SK-N-SH (cell line): Measurements from ENCODE around the gene MYO7A. TPM values are rescaled to one million over a fixed set of nuclear protein-coding genes. Genes with fewer than 3 reads are reported as not detected.

Source experiments
- CTCF ChIA-PET: fragments of 300-600, 350-600 bp; formaldehyde crosslinking; extraction: SDS; loops from one replicate; lab custom pipeline; 2021; lab: Yijun Ruan, JAX
- POLR2A ChIA-PET: fragments of 350-600 bp; sonication (Branson Sonifier 250); formaldehyde crosslinking; extraction: SDS; loops from one replicate; lab custom pipeline; 2020; ENCODE audit warnings: antibody characterized with exemption, inconsistent platforms; lab: Yijun Ruan, JAX
- DNase-seq: peaks from one replicate; pipeline ENCODE4 v3.0.0; 2012
- H2AFZ ChIP-seq: fragments of 200-600 bp; sonication (generic); 2 replicates; pipeline ENCODE4 v1.8.1; 2016; ENCODE audit warnings: antibody characterized with exemption, mild to moderate bottlenecking, low read depth
- H3F3A ChIP-seq: fragments of 200-600 bp; sonication (generic); replicated peaks from 2 replicates; pipeline ENCODE3; 2016; ENCODE audit warnings: antibody characterized with exemption, mild to moderate bottlenecking; ENCODE audit not compliant: insufficient read depth
- H3K27ac ChIP-seq, 2 experiments: fragments of 200-500 bp in 1 of 2; fragments of 200-600 bp in 1 of 2; sonication (Bioruptor generic) in 1 of 2; sonication (generic), shearing (Covaris generic) in 1 of 2; 2 replicates each; pipeline versions ENCODE4 v1.5.1 to v1.6.1; 2014 to 2016; ENCODE audit warnings: low read depth in 2 of 2, inconsistent platforms in 1 of 2, low read length in 1 of 2, mild to moderate bottlenecking in 1 of 2, mixed read lengths in 1 of 2
- H3K27me3 ChIP-seq: fragments of 200-600 bp; sonication (generic), shearing (Covaris generic); 2 replicates; pipeline ENCODE4 v1.6.1; 2016; ENCODE audit warnings: mixed run types; ENCODE audit not compliant: insufficient read depth
- H3K36me3 ChIP-seq, 2 experiments: fragments of 200-500 bp in 1 of 2; fragments of 200-600 bp in 1 of 2; sonication (Bioruptor generic) in 1 of 2; sonication (generic) in 1 of 2; replicated peaks in 1 of 2; 2 replicates each; pipeline versions ENCODE3 to v1.5.1; 2014 to 2016; ENCODE audit warnings: low read length in 1 of 2, mild to moderate bottlenecking in 1 of 2; ENCODE audit not compliant: insufficient read depth in 2 of 2, control insufficient read depth in 1 of 2
- H3K4me1 ChIP-seq, 2 experiments: fragments of 200-500 bp in 1 of 2; fragments of 200-600 bp in 1 of 2; sonication (Bioruptor generic) in 1 of 2; sonication (generic), shearing (Covaris generic) in 1 of 2; 2 replicates each; pipeline versions ENCODE4 v1.5.1 to v1.6.1; 2014 to 2016; ENCODE audit warnings: low read depth in 1 of 2, low read length in 1 of 2, mixed run types in 1 of 2; ENCODE audit not compliant: insufficient read depth in 2 of 2, control insufficient read depth in 1 of 2
- H3K4me2 ChIP-seq: fragments of 200-600 bp; sonication (generic), shearing (Covaris generic); 2 replicates; pipeline ENCODE4 v1.6.1; 2017; ENCODE audit warnings: mixed run types
- H3K4me3 ChIP-seq, 2 experiments: fragments of 200-500 bp in 1 of 2; fragments of 200-600 bp in 1 of 2; sonication (Bioruptor generic) in 1 of 2; sonication (generic), shearing (Covaris generic) in 1 of 2; 2 replicates each; pipeline versions ENCODE4 v1.5.1 to v1.8.1; 2014 to 2016; ENCODE audit warnings: low read depth in 2 of 2, inconsistent platforms in 1 of 2, low read length in 1 of 2, mild to moderate bottlenecking in 1 of 2, mixed read lengths in 1 of 2, moderate library complexity in 1 of 2
- H3K79me2 ChIP-seq: fragments of 200-600 bp; sonication (generic); 2 replicates; pipeline ENCODE4 v1.8.1; 2017; ENCODE audit warnings: mild to moderate bottlenecking; ENCODE audit not compliant: insufficient read depth
- H3K9ac ChIP-seq: fragments of 200-600 bp; sonication (generic); 2 replicates; pipeline ENCODE4 v1.6.1; 2017; ENCODE audit warnings: mixed run types
- H3K9me2 ChIP-seq: fragments of 200-600 bp; sonication (generic); 2 replicates; pipeline ENCODE4 v1.6.1; 2017; ENCODE audit warnings: mixed run types
- H3K9me3 ChIP-seq: fragments of 200-600 bp; sonication (generic); 2 replicates; pipeline ENCODE4 v1.6.1; 2017; ENCODE audit warnings: mixed run types, mild to moderate bottlenecking, moderate library complexity
- H4K20me1 ChIP-seq: fragments of 200-600 bp; sonication (generic); 2 replicates; pipeline ENCODE4 v1.6.1; 2017; ENCODE audit warnings: mild to moderate bottlenecking, mixed run types; ENCODE audit not compliant: insufficient read depth
- CTCF ChIP-seq: fragments of 200-600 bp; sonication (generic); IDR thresholded peaks from 2 replicates; pipeline ENCODE4 v1.6.1; 2017; ENCODE audit warnings: antibody characterized with exemption, mild to moderate bottlenecking, moderate library complexity
- ELF1 ChIP-seq: IDR thresholded peaks from 2 replicates; pipeline ENCODE4 v1.4.0; 2012
- FOSL2 ChIP-seq: IDR thresholded peaks from 2 replicates; pipeline ENCODE4 v1.4.0; 2012; ENCODE audit warnings: low read depth, mild to moderate bottlenecking, moderate library complexity, borderline replicate concordance
- GATA2 ChIP-seq: sonication (generic); formaldehyde crosslinking; IDR thresholded peaks from 2 replicates; pipeline ENCODE4 v1.5.0; 2020; ENCODE audit warnings: mild to moderate bottlenecking, missing genetic modification reagents
- JUND ChIP-seq: IDR thresholded peaks from 2 replicates; pipeline ENCODE4 v1.4.0; 2012
- MXI1 ChIP-seq: IDR thresholded peaks from 2 replicates; pipeline ENCODE4 v1.6.1; 2012; ENCODE audit warnings: mild to moderate bottlenecking, low read depth, low read length, improper control_type of control experiment
- NFIC ChIP-seq: IDR thresholded peaks from 2 replicates; pipeline ENCODE4 v1.4.0; 2012; ENCODE audit warnings: borderline replicate concordance
- NRF1 ChIP-seq: IDR thresholded peaks from 2 replicates; pipeline ENCODE4 v1.6.1; 2012; ENCODE audit warnings: low read depth, mild to moderate bottlenecking, low read length
- PBX3 ChIP-seq: IDR thresholded peaks from 2 replicates; pipeline ENCODE4; 2012
- RCOR1 ChIP-seq: fragments of 150-350 bp; IDR thresholded peaks from 2 replicates; pipeline ENCODE4 v1.6.1; 2017; ENCODE audit warnings: antibody characterized with exemption, low read length
- REST ChIP-seq: IDR thresholded peaks from 2 replicates; pipeline ENCODE4 v1.6.1; 2012; ENCODE audit warnings: mild to moderate bottlenecking, low read depth, low read length, moderate library complexity
- USF1 ChIP-seq: IDR thresholded peaks from 2 replicates; pipeline ENCODE4 v1.4.0; 2012; ENCODE audit warnings: low read depth, borderline replicate concordance
- USF2 ChIP-seq: fragments of 150-350 bp; IDR thresholded peaks from 2 replicates; pipeline ENCODE4 v1.6.1; 2017; ENCODE audit warnings: antibody characterized with exemption, low read length, low read depth, borderline replicate concordance
- WGBS: methylation state at CpG from one replicate; pipeline ENCODE4 v1.1.6; 2017; ENCODE audit warnings: low lambda C conversion rate; 5-methylcytosine and 5-hydroxymethylcytosine counted together
- polyA plus RNA-seq, 3 experiments: library from polyadenylated mRNA; depleted of rRNA; stranded (reverse); fragments of >200 nt; gene quantifications; 2 replicates each; pipeline ENCODE4 v1.2.3, GENCODE V29; 2012

Gene MYO7A
- polyA plus RNA-seq, 1 of the 3 experiments (the other 2 are of a cell fraction): 0.08 TPM

- no peak for TF ChIP-seq MXI1
- no peak for TF ChIP-seq RCOR1
- no peak for TF ChIP-seq PBX3
- TF ChIP-seq USF2: no peak
- TF ChIP-seq NRF1: no peak
- no peak for TF ChIP-seq ELF1
- no peak for TF ChIP-seq FOSL2
- no peak for TF ChIP-seq REST
- no peak for TF ChIP-seq GATA2
- TF ChIP-seq JUND: no peak
- no peak for TF ChIP-seq NFIC
- CTCF ChIA-PET: interaction anchor here (12.2 kb wide), 1 partner anchor 62 kb away, joined by 270 read pairs; no protein-coding TSS in a partner anchor
- no peak for DNase-seq
These were observed 4.0 kb upstream of the MYO7A start for GRCh38 chr11:77124041-77124440.

GRCh38 chr11:77124488-77124887 is 3.6 kb upstream of the MYO7A start:
- no peaks in the 10 kb centered on the region for H3K9me3 ChIP-seq
- peaks cover 0 to 27% of the 10 kb centered on the region in 2 experiments; a peak in 1 of 4 replicates for H3K4me1 ChIP-seq
- H2AFZ ChIP-seq: no peak overlapping the region
- no peaks in the 10 kb centered on the region for H3K79me2 ChIP-seq
- TF ChIP-seq USF1 (no peak), CTCF (no peak)
- no peaks in the 10 kb centered on the region for H4K20me1 ChIP-seq
- H3K9ac ChIP-seq: no peak overlapping the region
- no peak overlapping the region for H3K27ac ChIP-seq
- H3F3A ChIP-seq: no peaks in the 10 kb centered on the region
- no peak overlapping the region for H3K4me2 ChIP-seq
- ChIA-PET CTCF (interaction anchor here (12.2 kb wide), 1 partner anchor 61 kb away, joined by 270 read pairs; no protein-coding TSS in a partner anchor), POLR2A (no interaction called here)
- no peak overlapping the region for H3K4me3 ChIP-seq
- H3K27me3 ChIP-seq: no peaks in the 10 kb centered on the region
- WGBS: 90% methylated on average over 6 of the region's 6 CpGs
- DNase-seq: no peak
- no peaks in the 10 kb centered on the region for H3K9me2 ChIP-seq
- H3K36me3 ChIP-seq: peaks cover 0 to 19% of the 10 kb centered on the region in 2 experiments

More at GRCh38 chr11:77124041-77124440, 4.0 kb upstream of the MYO7A start:
- H3K9ac ChIP-seq: no peak overlapping the region
- no peaks in the 10 kb centered on the region for H3K9me3 ChIP-seq
- no peak overlapping the region for H3K4me2 ChIP-seq
- no peaks in the 10 kb centered on the region for H3K9me2 ChIP-seq
- peaks cover 0 to 27% of the 10 kb centered on the region in 2 experiments; a peak in 1 of 4 replicates for H3K4me1 ChIP-seq
- no peaks in the 10 kb centered on the region for H4K20me1 ChIP-seq
- no peaks in the 10 kb centered on the region for H3K79me2 ChIP-seq
- peaks cover 0 to 23% of the 10 kb centered on the region in 2 experiments for H3K36me3 ChIP-seq
- no peaks in the 10 kb centered on the region for H3F3A ChIP-seq
- no peak overlapping the region for H3K27ac ChIP-seq
- POLR2A ChIA-PET: no interaction called here
- no peaks in the 10 kb centered on the region for H3K27me3 ChIP-seq
- no peak overlapping the region for H2AFZ ChIP-seq
- no peak overlapping the region for H3K4me3 ChIP-seq
- 86% methylated on average over 7 of the region's 8 CpGs for WGBS
